ENCODE results near the gene SH3D19.

SH3D19 gene

GRCh38 chr4:151302432-151302831 lies 23.0 kb downstream of the SH3D19 start:
- TF ChIP-seq, protein P1, sequence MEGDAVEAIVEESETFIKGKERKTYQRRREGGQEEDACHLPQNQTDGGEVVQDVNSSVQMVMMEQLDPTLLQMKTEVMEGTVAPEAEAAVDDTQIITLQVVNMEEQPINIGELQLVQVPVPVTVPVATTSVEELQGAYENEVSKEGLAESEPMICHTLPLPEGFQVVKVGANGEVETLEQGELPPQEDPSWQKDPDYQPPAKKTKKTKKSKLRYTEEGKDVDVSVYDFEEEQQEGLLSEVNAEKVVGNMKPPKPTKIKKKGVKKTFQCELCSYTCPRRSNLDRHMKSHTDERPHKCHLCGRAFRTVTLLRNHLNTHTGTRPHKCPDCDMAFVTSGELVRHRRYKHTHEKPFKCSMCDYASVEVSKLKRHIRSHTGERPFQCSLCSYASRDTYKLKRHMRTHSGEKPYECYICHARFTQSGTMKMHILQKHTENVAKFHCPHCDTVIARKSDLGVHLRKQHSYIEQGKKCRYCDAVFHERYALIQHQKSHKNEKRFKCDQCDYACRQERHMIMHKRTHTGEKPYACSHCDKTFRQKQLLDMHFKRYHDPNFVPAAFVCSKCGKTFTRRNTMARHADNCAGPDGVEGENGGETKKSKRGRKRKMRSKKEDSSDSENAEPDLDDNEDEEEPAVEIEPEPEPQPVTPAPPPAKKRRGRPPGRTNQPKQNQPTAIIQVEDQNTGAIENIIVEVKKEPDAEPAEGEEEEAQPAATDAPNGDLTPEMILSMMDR (IDR thresholded peaks at IDR 0.05; ENCODE audit: insufficient read depth, low read length, poor library complexity, severe bottlenecking), result no peak
- Histone ChIP-seq H3K36me3 (ENCODE audit: control insufficient read depth, insufficient read depth, low read length) (no peaks in the 10 kb centered on the region), H3K27me3 (replicated peaks; ENCODE audit: control insufficient read depth, insufficient read depth, low read length) (no peaks in the 10 kb centered on the region), H3K4me3 (replicated peaks; ENCODE audit: low read depth, low read length) (no peak overlapping the region)
- no peak for DNase-seq (ENCODE audit: extremely low read depth, insufficient read length)

- TF ChIP-seq, protein P1 (IDR thresholded peaks at IDR 0.05; ENCODE audit: insufficient read depth, low read length, poor library complexity, severe bottlenecking), result no peak
- no peaks in the 10 kb centered on the region for H3K27me3 ChIP-seq (replicated peaks; ENCODE audit: control insufficient read depth, insufficient read depth, low read length)
- no peak for DNase-seq (ENCODE audit: extremely low read depth, insufficient read length)
- no peak overlapping the region for H3K4me3 ChIP-seq (replicated peaks; ENCODE audit: low read depth, low read length)
- no peaks in the 10 kb centered on the region for H3K36me3 ChIP-seq (ENCODE audit: control insufficient read depth, insufficient read depth, low read length)
Measured at GRCh38 chr4:151297170-151297569, 28.2 kb downstream of the SH3D19 start.

DNA sequence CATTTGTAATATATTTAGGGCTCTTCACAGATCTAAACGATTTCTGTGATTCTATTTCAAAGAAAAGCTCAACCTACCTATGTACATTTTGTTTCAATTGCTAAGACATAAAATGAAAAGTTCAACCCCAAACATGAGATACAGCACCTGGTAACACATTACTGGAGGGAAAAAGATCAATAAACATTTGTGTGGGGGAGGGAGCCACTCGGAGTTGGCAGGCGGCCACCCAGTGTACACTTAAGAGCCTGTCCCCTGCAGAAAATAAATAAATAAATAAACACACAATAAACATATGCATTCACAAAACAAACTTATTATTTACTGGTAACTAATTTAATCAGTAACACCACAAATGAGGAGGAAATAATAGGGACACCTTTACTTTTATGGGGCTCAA lies 29.2 kb downstream of the SH3D19 start:
- H3K36me3 ChIP-seq (ENCODE audit: control insufficient read depth, insufficient read depth, low read length), result no peaks in the 10 kb centered on the region
- H3K27me3 ChIP-seq (replicated peaks; ENCODE audit: control insufficient read depth, insufficient read depth, low read length), result no peaks in the 10 kb centered on the region
- DNase-seq (ENCODE audit: extremely low read depth, insufficient read length), result no peak
- no peak overlapping the region for H3K4me3 ChIP-seq (replicated peaks; ENCODE audit: low read depth, low read length)
- TF ChIP-seq, protein P1 (IDR thresholded peaks at IDR 0.05; ENCODE audit: insufficient read depth, low read length, poor library complexity, severe bottlenecking), result no peak

GRCh38 chr4:151294833-151295496 lies 30.4 kb downstream of the SH3D19 start:
- TF ChIP-seq, protein P1 (IDR thresholded peaks at IDR 0.05; ENCODE audit: insufficient read depth, low read length, poor library complexity, severe bottlenecking), result no peak
- no peak for DNase-seq (ENCODE audit: extremely low read depth, insufficient read length)
- Histone ChIP-seq H3K4me3 (replicated peaks; ENCODE audit: low read depth, low read length) (no peak overlapping the region), H3K27me3 (replicated peaks; ENCODE audit: control insufficient read depth, insufficient read depth, low read length) (no peaks in the 10 kb centered on the region), H3K36me3 (ENCODE audit: control insufficient read depth, insufficient read depth, low read length) (no peaks in the 10 kb centered on the region)

DNA sequence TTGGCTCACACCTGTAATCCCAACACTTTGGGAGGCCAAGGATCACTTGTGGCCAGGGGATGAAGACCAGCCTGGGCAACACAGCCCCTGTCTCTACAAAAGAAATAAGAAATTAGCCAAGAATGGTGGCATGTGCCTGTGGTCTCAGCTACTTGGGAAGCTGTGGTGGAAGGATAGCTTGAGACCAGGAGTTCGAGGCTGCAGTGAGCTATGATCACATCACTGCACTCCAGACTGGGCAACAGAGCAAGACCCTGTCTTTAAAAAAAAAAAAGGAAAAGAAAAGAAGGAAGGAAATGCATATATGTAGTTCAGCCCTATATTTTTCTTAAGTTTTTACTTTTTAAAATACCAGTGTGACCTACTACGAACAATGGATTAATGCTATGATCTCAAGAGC lies 33.4 kb downstream of the SH3D19 start:
- TF ChIP-seq, protein P1 (IDR thresholded peaks at IDR 0.05; ENCODE audit: insufficient read depth, low read length, poor library complexity, severe bottlenecking), result no peak
- DNase-seq (ENCODE audit: extremely low read depth, insufficient read length), result no peak
- H3K4me3 ChIP-seq (replicated peaks; ENCODE audit: low read depth, low read length), result no peak overlapping the region
- no peaks in the 10 kb centered on the region for H3K27me3 ChIP-seq (replicated peaks; ENCODE audit: control insufficient read depth, insufficient read depth, low read length)
- H3K36me3 ChIP-seq (ENCODE audit: control insufficient read depth, insufficient read depth, low read length), result no peaks in the 10 kb centered on the region

- H3K27me3 ChIP-seq (replicated peaks; ENCODE audit: control insufficient read depth, insufficient read depth, low read length), result no peaks in the 10 kb centered on the region
Measured at GRCh38 chr4:151291485-151291884, 33.9 kb downstream of the SH3D19 start.

More at GRCh38 chr4:151291485-151291884, 33.9 kb downstream of the SH3D19 start:
- no peaks in the 10 kb centered on the region for H3K36me3 ChIP-seq (ENCODE audit: control insufficient read depth, insufficient read depth, low read length)
- no peak for DNase-seq (ENCODE audit: extremely low read depth, insufficient read length)
- TF ChIP-seq, protein P1 (IDR thresholded peaks at IDR 0.05; ENCODE audit: insufficient read depth, low read length, poor library complexity, severe bottlenecking), result no peak
- H3K4me3 ChIP-seq (replicated peaks; ENCODE audit: low read depth, low read length), result no peak overlapping the region
